Prostate gland (tissue), 2 donors: ENCODE measurements around the gene PGF.

Experiments
- POLR2A ChIP-seq: fragments of 450-650 bp; IDR thresholded peaks from one replicate; pipeline ENCODE4 v1.6.1; 2016; ENCODE audit warnings: antibody characterized with exemption, mild to moderate bottlenecking
- TF ChIP-seq, protein P1 (sequence below), 4 experiments: fragments of 200-600 bp in 2 of 4; fragments of 450-650 bp in 2 of 4; sonication (generic) in 2 of 4; IDR thresholded peaks; 1 replicate in 3 of 4; 2 replicates in 1 of 4; pipeline ENCODE4 v1.5.1; 2016 to 2019; ENCODE audit warnings: antibody characterized with exemption in 4 of 4, mild to moderate bottlenecking in 2 of 4, moderate library complexity in 2 of 4

DNA sequence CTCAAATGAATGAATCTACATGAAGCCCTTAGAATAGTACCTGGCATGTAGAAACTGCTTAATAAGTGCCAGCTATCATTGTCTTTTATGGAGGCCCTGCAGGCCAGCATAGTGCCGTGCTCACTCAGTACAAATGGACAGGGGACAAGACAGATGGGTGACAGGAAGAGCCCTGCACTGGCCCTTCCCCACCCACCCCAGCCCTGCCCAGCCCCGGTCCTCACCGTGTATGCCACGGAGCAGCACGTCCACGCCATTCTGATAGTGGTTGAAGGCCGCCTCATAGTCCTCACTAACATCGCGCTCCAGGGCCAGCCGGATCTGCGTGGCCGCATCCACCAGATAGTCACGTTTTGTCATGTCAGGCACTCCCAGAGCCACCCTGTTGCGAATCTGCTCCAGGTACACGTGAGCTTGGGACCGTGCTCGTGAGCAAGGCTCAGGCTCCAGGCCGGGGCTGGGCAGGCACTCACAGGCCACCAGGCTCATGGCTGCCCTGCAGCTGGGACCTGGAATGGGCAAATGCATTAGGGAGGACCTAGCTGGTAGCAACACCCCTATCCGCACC lies 34.3 kb downstream of the PGF start:
- TF ChIP-seq, protein P1, sequence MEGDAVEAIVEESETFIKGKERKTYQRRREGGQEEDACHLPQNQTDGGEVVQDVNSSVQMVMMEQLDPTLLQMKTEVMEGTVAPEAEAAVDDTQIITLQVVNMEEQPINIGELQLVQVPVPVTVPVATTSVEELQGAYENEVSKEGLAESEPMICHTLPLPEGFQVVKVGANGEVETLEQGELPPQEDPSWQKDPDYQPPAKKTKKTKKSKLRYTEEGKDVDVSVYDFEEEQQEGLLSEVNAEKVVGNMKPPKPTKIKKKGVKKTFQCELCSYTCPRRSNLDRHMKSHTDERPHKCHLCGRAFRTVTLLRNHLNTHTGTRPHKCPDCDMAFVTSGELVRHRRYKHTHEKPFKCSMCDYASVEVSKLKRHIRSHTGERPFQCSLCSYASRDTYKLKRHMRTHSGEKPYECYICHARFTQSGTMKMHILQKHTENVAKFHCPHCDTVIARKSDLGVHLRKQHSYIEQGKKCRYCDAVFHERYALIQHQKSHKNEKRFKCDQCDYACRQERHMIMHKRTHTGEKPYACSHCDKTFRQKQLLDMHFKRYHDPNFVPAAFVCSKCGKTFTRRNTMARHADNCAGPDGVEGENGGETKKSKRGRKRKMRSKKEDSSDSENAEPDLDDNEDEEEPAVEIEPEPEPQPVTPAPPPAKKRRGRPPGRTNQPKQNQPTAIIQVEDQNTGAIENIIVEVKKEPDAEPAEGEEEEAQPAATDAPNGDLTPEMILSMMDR (IDR thresholded peaks at IDR 0.05) = no peak
- TF ChIP-seq POLR2A = no peak
